GDM1 (cell line): ENCODE results near the gene GON7.
"Not testable (repeated sequence)": the region's sequence is repeated elsewhere in the genome, so short reads cannot be mapped to it uniquely, and the experiment has no call there.

Experiments used
- DNase-seq: peaks from one replicate; lab custom pipeline; 2025; lab: John Stamatoyannopoulos, UW

GON7 gene

DNA sequence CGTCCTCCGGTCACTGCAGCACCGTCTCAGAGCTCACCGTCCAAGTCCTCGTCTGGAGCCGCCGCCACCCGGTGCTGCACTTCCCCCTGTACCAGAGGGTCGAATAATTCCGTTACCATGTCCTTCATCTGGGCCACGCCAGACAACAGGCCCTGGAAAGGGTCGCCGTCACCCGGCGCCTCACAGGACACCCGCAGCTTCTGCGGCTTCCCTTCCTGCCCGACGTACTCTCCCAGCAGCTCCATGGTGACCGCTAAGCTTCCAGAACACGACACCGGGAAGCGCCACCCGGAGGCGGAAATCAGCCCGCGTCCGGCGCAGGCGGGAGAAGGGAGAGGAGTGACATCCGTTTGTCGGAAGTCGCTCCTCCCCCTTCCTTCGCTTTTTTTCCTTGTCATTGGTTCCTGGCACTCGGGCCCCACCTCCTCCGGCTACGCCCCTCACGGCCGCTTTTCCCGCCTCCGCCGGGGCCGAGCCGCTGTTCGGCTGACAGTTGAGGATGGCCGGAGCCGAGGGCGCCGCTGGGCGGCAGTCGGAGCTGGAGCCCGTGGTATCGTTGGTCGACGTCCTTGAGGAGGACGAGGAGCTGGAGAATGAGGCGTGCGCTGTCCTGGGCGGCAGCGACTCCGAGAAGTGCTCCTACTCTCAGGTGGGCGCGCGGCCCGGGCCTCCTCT, at the start of gene GON7, which contains the start of gene UBR7:
GON7 (minus strand) TSS at position 273 of the 675 bp plus-strand sequence; CDS start at position 245, 28 bp downstream.
UBR7 (plus strand) TSS at position 464 of the 675 bp plus-strand sequence; CDS start at position 500, 36 bp downstream.
- peak; percentile 93 for DNase-seq

DNA sequence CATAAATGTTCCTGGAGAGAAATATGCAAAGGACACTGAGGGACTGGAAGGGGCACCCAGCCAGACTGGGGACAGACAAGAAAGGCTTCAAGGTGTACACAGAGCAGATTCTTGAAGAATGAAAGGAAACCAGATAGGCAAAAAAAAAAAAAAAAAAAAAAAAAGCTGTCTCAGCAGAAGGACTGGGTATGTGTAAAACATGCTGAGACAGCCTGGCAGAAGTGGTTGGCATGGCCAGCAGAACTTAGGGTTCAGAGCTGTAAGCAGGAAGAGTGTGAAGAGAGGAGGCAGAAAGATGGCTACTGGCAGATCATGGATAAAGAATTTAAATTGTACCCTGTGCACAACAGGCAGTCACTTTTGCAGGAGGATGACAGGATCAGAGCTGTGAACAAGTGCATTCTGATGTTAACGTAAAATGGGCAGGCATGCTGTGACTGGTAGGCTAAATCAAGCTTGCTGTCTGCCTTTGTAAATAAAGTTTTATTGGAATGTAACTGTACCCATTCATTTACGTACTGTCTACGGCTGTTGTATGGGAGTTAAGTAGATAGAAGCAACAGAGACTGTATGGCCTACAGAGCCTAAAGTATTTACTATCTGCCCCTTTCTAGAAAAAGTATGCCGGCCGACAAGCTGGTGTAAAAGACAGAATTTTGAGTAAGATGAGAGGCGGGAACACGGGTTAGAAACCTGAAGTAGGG, 42.4 kb upstream of the GON7 start:
- no peak for DNase-seq

- no peak for DNase-seq
These were observed 39.7 kb upstream of the GON7 start for GRCh38 chr14:93246534-93246933.

GRCh38 chr14:93245764-93246420, 39.0 kb upstream of the GON7 start:
- DNase-seq, result no peak

GRCh38 chr14:93240678-93241000, 33.8 kb upstream of the GON7 start:
- DNase-seq, result no peak

GRCh38 chr14:93239869-93240677, 33.2 kb upstream of the GON7 start:
- no peak for DNase-seq

DNA sequence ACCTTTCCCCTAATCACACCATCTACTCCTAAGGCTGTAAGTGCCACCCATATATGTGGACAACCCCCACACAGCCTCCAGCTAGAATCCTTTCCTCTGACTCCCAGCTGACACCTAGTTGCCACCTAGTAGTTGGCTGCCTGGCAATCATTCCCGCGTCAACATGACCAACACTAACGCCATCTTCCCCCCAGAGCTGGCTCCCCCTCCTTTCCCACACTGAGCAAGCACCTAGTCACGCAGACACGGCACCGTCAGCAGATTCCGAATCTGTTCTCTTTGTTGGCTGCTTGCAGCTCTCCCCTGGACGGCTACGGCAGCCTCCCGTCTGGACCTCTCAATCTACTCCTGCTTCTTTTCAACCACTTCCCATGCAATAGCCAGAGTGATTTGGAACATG, 27.9 kb upstream of the GON7 start:
- no peak for DNase-seq

- DNase-seq, result not testable (repeated sequence)
These were observed 26.2 kb upstream of the GON7 start for GRCh38 chr14:93233078-93233477.

DNA sequence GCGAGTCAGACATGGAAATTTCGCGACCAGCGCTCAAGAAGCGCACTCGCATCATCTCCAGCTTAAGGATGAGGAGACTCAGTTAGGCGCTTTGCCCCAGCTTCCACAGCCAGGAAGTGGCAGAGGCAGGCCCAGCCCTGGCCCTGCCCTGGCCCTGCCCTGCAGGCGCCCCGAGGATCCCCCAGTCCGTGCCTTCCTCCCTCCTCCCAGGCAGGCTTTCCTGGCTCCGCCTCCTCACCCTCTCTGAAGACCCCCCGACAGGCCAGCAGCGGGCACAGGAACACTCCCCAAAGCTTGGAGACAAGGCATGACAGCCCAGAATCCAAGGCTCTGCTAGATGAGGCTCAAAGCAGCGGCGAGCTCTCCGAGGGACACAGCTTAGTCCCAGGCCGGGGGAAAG, 25.3 kb upstream of the GON7 start:
- no peak for DNase-seq

DNA sequence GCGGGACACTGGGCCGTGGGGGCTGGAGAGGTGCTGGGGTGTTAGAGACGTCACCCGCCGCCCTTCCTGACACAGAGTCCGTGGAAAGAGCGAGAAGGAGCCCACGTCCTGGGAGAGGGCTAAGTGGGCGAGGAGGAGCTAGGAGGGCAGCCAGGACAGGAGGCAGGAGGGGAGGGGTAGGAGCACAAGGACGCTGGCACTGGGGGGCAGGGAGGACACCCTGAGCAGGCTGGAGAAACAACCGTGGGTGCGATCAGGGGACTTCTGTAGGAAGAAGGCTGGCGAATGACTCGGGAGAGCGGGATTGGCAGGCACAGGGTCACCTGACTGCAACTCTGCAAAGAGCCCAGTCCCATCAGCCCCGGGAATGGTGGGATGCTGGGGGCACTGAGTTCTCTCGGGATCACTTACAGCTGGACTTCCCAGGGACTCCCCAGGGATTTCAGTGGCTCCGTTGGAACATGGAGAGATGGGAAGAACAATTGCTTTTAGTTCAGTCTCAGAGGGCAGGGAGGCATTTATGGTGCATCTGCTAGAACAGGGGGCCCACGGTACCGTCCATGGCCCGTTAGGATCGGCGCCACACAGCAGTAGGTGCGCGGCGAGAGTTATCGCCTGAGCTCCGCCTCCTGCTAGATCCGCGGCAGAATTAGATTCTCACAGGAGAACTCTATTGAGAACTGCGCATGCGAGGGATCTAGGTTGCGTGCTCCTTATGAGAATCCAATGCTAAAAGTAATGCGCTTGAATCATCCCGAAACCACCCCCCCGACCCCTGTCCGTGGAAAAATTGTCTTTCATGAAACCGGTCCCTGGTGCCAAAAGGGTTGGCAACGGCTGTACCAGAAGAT, 24.5 kb upstream of the GON7 start:
- no peak for DNase-seq

DNA sequence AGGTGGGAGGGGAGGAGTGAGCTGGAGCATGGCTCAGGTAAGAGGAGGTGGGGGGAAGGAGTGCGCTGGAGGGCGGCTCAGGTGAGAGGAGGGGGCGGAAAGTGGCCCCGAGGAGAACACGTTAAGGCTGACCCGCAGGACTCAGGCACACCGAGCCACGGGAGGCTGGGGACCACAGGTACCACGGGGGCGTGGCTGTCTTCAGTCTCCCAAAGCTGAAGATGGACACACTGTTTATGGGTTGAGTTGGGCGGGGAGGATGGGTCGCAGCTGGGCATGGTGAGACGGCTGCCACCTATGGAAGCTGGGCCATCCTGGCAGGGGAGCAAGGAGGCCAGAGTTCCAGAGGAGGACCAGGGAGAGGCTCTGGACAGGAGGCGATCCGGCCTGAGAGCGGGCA, 23.7 kb upstream of the GON7 start:
- no peak for DNase-seq

- no peak for DNase-seq
These were observed 21.7 kb upstream of the GON7 start for GRCh38 chr14:93228550-93228949.

GRCh38 chr14:93223565-93223964, 16.7 kb upstream of the GON7 start:
- DNase-seq, result no peak

- DNase-seq, result no peak
These were observed 13.6 kb upstream of the GON7 start for GRCh38 chr14:93220509-93220908.

DNA sequence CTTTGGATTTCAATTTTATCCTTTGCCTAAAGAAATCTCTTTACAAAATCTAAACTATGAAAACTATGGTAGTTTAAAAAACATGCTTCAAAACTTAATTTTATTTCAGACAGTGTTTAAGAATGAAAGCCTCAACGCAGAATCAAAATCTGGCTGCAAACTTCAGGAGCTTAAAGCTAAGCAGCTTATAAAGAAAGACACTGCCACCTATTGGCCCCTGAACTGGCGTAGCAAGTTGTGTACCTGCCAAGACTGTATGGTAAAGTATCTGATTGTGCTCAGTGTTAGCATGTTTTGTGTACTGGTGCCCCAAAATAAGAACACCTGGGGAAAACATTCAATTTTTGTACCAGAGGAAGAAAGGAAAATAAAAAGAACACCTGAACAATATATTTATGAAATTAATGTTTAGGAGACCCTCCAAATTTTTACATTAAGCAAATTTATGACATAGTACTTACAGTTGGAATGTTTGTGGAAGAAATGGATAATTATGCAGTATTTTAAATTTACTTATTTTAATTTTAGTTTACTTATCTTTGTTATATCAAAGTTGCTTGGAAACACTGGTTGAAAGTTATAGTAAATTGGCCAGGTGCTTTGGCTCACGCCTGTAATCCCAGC, 12.3 kb upstream of the GON7 start:
- peak; percentile 2 for DNase-seq

DNA sequence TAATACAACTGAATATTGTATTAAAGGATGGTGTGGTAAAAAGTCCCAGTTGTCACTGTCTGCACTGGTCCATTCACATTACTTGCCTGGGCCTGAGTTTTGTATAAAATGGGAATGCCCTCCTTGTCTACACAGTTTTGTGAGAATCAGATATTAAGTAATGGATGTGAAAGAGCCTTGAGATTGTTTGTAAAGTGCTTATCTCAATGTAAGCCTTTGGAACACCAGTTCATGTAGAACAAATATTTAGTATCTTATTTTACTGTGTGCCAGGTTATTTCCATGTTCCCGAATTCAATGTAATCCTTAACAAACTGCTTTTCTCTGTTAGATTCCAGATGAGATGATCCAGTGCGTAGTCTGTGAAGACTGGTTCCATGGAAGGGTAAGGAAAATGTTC, 7.7 kb upstream of the GON7 start:
- DNase-seq, result no peak

DNA sequence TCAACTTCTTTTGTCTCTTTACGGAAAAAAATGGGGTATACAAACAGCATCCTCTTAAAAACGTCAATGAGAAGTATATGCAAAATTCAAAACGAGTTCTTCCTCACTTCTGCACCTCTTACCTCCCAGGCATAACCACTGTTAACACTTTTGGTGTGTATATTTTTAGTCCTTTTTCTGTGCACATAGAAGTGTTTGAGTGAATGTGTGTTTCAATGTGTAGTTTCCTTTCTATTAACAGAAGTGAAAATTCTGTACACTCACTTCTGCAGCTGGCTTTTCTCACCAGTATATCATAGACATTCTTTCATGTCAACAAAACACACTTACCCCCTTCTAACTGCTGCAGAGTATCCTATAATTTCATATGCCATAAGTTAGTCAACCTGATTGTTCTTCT, 5.6 kb upstream of the GON7 start:
- DNase-seq, result no peak

DNA sequence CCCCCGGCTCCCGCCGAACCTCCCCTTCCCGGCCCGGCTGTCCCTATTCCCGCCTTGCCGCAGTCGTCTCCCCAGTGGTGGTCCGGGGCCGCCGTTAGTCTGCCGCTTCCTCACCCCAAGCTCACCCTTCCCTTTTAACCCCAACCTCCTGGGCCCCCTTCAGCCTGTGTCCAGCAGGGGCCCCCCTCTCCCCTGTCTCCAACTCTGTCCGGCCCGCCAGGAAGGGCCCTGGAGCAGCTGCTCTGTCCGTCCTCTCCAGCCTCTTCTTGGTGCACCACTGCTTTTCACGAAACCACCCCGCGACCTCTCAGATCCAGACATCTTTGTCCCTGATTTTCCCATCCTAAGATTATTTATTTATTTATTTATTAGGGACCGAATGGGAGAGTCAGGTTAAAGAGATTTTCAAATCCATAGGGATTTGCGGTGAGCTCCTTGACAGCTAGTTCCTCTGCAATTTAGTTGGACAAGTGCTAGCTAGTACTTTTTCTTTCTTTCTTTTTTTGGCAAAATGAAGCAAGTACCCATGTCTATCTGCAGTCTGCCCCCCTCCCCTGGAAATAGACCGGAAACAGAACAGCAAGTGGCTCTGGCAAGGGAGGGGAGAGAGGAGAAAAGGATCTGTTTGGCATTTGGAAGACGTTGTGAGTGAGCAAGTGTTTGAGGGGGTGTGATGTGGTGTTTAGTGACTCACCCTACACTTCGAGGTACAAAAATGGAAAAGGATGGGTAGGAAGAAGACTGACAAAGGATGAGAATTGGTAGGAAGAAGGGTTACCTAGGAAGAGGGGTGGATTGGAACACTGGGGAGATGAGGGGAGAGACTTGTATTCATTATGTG, 823 bp upstream of the GON7 start:
- no peak for DNase-seq

GRCh38 chr14:93201155-93201704, 5.6 kb downstream of the GON7 start:
- DNase-seq, result no peak

- no peak for DNase-seq
These were observed 6.3 kb downstream of the GON7 start for GRCh38 chr14:93200553-93200952.
